HepG2 (cell line): ENCODE data around the gene COA7. TPM values are rescaled to one million over a fixed set of nuclear protein-coding genes. Genes with fewer than 3 reads are reported as not detected.

Experiments
- ATAC-seq: fragments of 200-7000 bp; cut with Tn5 transposase; 3 replicates; pipeline ENCODE4 v1.9.1; 2020; ENCODE audit warnings: mild to moderate bottlenecking, moderate library complexity
- BruUV-seq: library from RNA; stranded (reverse); fragments of 400-500 nt; replicated peaks from 2 replicates; lab custom pipeline; 2021; lab: Mats Ljungman, UMichigan
- CTCF ChIA-PET: fragments of 300-600 bp; formaldehyde crosslinking; extraction: SDS; loops from one replicate; lab custom pipeline; 2021; ENCODE audit warnings: low total read pairs, inconsistent platforms, low intra/inter-chr PET ratio; lab: Yijun Ruan, JAX
- POLR2A ChIA-PET: fragments of 350-600 bp; sonication (Branson Sonifier 250); formaldehyde crosslinking; loops from one replicate; lab custom pipeline; 2020; ENCODE audit warnings: antibody characterized with exemption, inconsistent platforms; lab: Yijun Ruan, JAX
- DNase-seq: peaks from one replicate; pipeline ENCODE4 v3.0.0-alpha.2; 2015; ENCODE audit warnings: low spot score
- FAIRE-seq: peaks from 3 replicates; lab custom pipeline; 2011; peaks lifted over from hg19 to GRCh38; lab: Jason Lieb, UNC
- H2AFZ ChIP-seq: one replicate; pipeline ENCODE4 v1.6.1; 2011; ENCODE audit warnings: low read length, inconsistent platforms
- H3K27ac ChIP-seq: fragments of 300-600 bp; 3 replicates; pipeline ENCODE4 v1.8.0; 2011; ENCODE audit warnings: mixed run types, mild to moderate bottlenecking, mixed read lengths, low read length, inconsistent platforms; ENCODE audit not compliant: insufficient read depth; ENCODE audit errors: extremely low read length
- H3K27me3 ChIP-seq, 2 experiments: fragments of 200-600 bp in 1 of 2; 2 replicates in 1 of 2; 3 replicates in 1 of 2; pipeline versions ENCODE4 v1.6.0 to v1.8.0; 2011; ENCODE audit warnings: low read length in 2 of 2, mild to moderate bottlenecking in 2 of 2, moderate library complexity in 2 of 2, inconsistent platforms in 1 of 2; ENCODE audit not compliant: insufficient read depth in 2 of 2, control insufficient read depth in 1 of 2
- H3K36me3 ChIP-seq, 2 experiments: fragments of 200-600 bp in 1 of 2; replicated peaks in 1 of 2; 2 replicates in 1 of 2; 3 replicates in 1 of 2; pipeline versions ENCODE4 v1.5.1 to v1.8.0; 2011; ENCODE audit warnings: low read length in 2 of 2, inconsistent platforms in 1 of 2; ENCODE audit not compliant: insufficient read depth in 2 of 2, control insufficient read depth in 1 of 2
- H3K4me1 ChIP-seq: 2 replicates; pipeline ENCODE4 v1.5.1; 2012; ENCODE audit warnings: low read length, inconsistent platforms; ENCODE audit not compliant: insufficient read depth
- H3K4me2 ChIP-seq: 2 replicates; pipeline ENCODE4 v1.6.0; 2011; ENCODE audit warnings: low read depth, low read length, inconsistent platforms
- H3K4me3 ChIP-seq, 3 experiments: fragments of 200-600 bp in 1 of 3; sonication (generic), shearing (Covaris generic) in 1 of 3; replicated peaks in 1 of 3; 2 replicates each; pipeline ENCODE4 v1.5.1; 2011 to 2016; ENCODE audit warnings: low read length in 3 of 3, inconsistent platforms in 2 of 3, low read depth in 2 of 3, mild to moderate bottlenecking in 2 of 3, control low read depth in 1 of 3, mixed read lengths in 1 of 3; ENCODE audit not compliant: insufficient read depth in 1 of 3
- H3K79me2 ChIP-seq: one replicate; pipeline ENCODE4 v1.6.1; 2011; ENCODE audit warnings: low read length, inconsistent platforms; ENCODE audit not compliant: insufficient read depth
- H3K9ac ChIP-seq: 2 replicates; pipeline ENCODE4 v1.6.0; 2011; ENCODE audit warnings: mild to moderate bottlenecking, low read depth, low read length, inconsistent platforms; ENCODE audit not compliant: insufficient read depth
- H3K9me3 ChIP-seq: 2 replicates; pipeline ENCODE4 v1.5.1; 2012; ENCODE audit warnings: mild to moderate bottlenecking, low read length
- H4K20me1 ChIP-seq: 2 replicates; pipeline ENCODE4 v1.6.0; 2011; ENCODE audit warnings: inconsistent platforms, mild to moderate bottlenecking, low read length, moderate library complexity; ENCODE audit not compliant: insufficient read depth
- ASH2L ChIP-seq: fragments of 300-600, 200-600 bp; sonication (generic); IDR thresholded peaks from 2 replicates; pipeline ENCODE4 v1.7.0; 2017; ENCODE audit warnings: low read depth, mild to moderate bottlenecking, moderate library complexity, mixed read lengths, low read length; ENCODE audit not compliant: insufficient read length
- CEBPB ChIP-seq: IDR thresholded peaks from 2 replicates; pipeline ENCODE4 v1.6.1; 2011; ENCODE audit warnings: low read depth, low read length, improper control_type of control experiment, borderline replicate concordance
- CERS6 ChIP-seq: sonication (generic); formaldehyde crosslinking; IDR thresholded peaks from 2 replicates; pipeline ENCODE4 v1.5.0; 2020; ENCODE audit warnings: missing genetic modification reagents
- KDM4B ChIP-seq: sonication (generic); formaldehyde crosslinking; IDR thresholded peaks from 2 replicates; pipeline ENCODE4 v1.4.0; 2020; ENCODE audit warnings: missing genetic modification reagents
- NAIF1 ChIP-seq: sonication (generic); formaldehyde crosslinking; IDR thresholded peaks from 2 replicates; pipeline ENCODE4 v1.5.0; 2020; ENCODE audit warnings: mild to moderate bottlenecking, missing genetic modification reagents, borderline replicate concordance
- ZBTB38 ChIP-seq: sonication (generic); formaldehyde crosslinking; IDR thresholded peaks from 2 replicates; pipeline ENCODE4 v1.5.1; 2020; ENCODE audit warnings: mild to moderate bottlenecking, missing genetic modification reagents
- ZNF841 ChIP-seq: sonication (generic); formaldehyde crosslinking; IDR thresholded peaks from 2 replicates; pipeline ENCODE4 v1.8.1; 2023; ENCODE audit warnings: missing genetic modification reagents, borderline replicate concordance
- WGBS: methylation state at CpG from one replicate; pipeline ENCODE4 v1.1.6; 2017; ENCODE audit warnings: low lambda C conversion rate; 5-methylcytosine and 5-hydroxymethylcytosine counted together
- in situ Hi-C: cut with HindIII; loops from 2 replicates; pipeline ENCODE4 v1.10.0; 2017; ENCODE audit warnings: low pct_unique_long_range_greater_than_20kb; ENCODE audit not compliant: extremely low pct_ligation_motif_present
- intact Hi-C: fragments of 100-400 bp; cut with micrococcal nuclease; formaldehyde crosslinking; loops from one replicate; pipeline ENCODE4 v1.10.0; 2022; ENCODE audit not compliant: unreplicated experiment
- polyA plus RNA-seq, 8 experiments: library from polyadenylated mRNA; depleted of rRNA in 3 of 8; stranded (reverse) in 7 of 8; unstranded in 1 of 8; fragments of >200 nt; fragmentation: Illumina TruSeq in 4 of 8; extraction: Trizol in 4 of 8; gene quantifications; 2 replicates each; pipeline versions ENCODE4 v1.2.1 to v1.2.3, GENCODE V29; 2011 to 2016; ENCODE audit warnings: low read depth in 4 of 8, missing spikeins in 1 of 8, mixed read lengths in 1 of 8; ENCODE audit not compliant: insufficient read depth in 1 of 8
- total RNA-seq, 5 experiments: library from RNA; depleted of rRNA; stranded (reverse); fragments of >200 nt; fragmentation: Illumina TruSeq; extraction: Trizol; gene quantifications; 2 replicates each; pipeline ENCODE4 v1.2.3, GENCODE V29; 2016; ENCODE audit warnings: low read depth in 1 of 5
- TF ChIP-seq, protein P1 (sequence below): sonication (generic); formaldehyde crosslinking; IDR thresholded peaks from 2 replicates; pipeline ENCODE4 v1.8.1; 2022; ENCODE audit warnings: mild to moderate bottlenecking, missing genetic modification reagents
- TF ChIP-seq, protein P2 (sequence below): sonication (generic); formaldehyde crosslinking; conservative IDR thresholded peaks from 2 replicates; pipeline ENCODE4 v1.8.0; 2022; ENCODE audit warnings: mild to moderate bottlenecking, moderate library complexity, missing genetic modification reagents

COA7 gene
- total and polyA plus RNA-seq, 2 of the 13 experiments (the other 11 are each of a cell fraction or from before 2014, with no cell fraction given), result 12.3 to 30.4 TPM

- Histone ChIP-seq H2AFZ (no peak overlapping the region), H3K9me3 (no peaks in the 10 kb centered on the region), H3K79me2 (peaks cover 24% of the 10 kb centered on the region), H3K36me3 (0 out of 5 replicates have a peak, but pooled peaks cover 0 to 5% of the 10 kb centered on the region in 2 experiments), H3K27ac (peak overlapping the region; percentile 84), H3K4me2 (peak overlapping the region; percentile 96), H3K4me1 (peaks cover 34% of the 10 kb centered on the region), H3K4me3 (peak overlapping the region; percentile 90 to 99 (median 92)), H3K9ac (peak overlapping the region; percentile 88), H3K27me3 (no peaks in the 10 kb centered on the region; a peak in 2 of 5 replicates), H4K20me1 (no peaks in the 10 kb centered on the region; the same call in 1 of the 2 replicates)
- TF ChIP-seq, protein P1, sequence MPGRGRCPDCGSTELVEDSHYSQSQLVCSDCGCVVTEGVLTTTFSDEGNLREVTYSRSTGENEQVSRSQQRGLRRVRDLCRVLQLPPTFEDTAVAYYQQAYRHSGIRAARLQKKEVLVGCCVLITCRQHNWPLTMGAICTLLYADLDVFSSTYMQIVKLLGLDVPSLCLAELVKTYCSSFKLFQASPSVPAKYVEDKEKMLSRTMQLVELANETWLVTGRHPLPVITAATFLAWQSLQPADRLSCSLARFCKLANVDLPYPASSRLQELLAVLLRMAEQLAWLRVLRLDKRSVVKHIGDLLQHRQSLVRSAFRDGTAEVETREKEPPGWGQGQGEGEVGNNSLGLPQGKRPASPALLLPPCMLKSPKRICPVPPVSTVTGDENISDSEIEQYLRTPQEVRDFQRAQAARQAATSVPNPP (CRISPR knock-in tag), result no peak
- TF ChIP-seq KDM4B (CRISPR knock-in tag), result no peak
- no peak for TF ChIP-seq ZNF841 (CRISPR knock-in tag)
- TF ChIP-seq ASH2L, result peak; percentile 6
- TF ChIP-seq, protein P2, sequence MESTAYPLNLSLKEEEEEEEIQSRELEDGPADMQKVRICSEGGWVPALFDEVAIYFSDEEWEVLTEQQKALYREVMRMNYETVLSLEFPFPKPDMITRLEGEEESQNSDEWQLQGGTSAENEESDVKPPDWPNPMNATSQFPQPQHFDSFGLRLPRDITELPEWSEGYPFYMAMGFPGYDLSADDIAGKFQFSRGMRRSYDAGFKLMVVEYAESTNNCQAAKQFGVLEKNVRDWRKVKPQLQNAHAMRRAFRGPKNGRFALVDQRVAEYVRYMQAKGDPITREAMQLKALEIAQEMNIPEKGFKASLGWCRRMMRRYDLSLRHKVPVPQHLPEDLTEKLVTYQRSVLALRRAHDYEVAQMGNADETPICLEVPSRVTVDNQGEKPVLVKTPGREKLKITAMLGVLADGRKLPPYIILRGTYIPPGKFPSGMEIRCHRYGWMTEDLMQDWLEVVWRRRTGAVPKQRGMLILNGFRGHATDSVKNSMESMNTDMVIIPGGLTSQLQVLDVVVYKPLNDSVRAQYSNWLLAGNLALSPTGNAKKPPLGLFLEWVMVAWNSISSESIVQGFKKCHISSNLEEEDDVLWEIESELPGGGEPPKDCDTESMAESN (CRISPR knock-in tag), result no peak
- TF ChIP-seq NAIF1, result no peak
- no peak for TF ChIP-seq ZBTB38 (CRISPR knock-in tag)
- TF ChIP-seq CEBPB, result peak; percentile 16; the same call in 1 of the 2 replicates
- no peak for TF ChIP-seq CERS6
- BruUV-seq, result TSS peak; percentile 59
- ATAC-seq, result peak; percentile 50
- ChIA-PET CTCF (no interaction called here), POLR2A (interaction anchor here (1.3 to 1.8 kb wide), 3 partner anchors 24 to 418 kb away, joined by 3 to 4 read pairs (median 3); partner anchors contain the start of gene ECHDC2)
- peak; percentile 55 for FAIRE-seq
- under 1% methylated on average over 14 of the region's 14 CpGs for WGBS
- in situ Hi-C loops (no loop called here), intact Hi-C loops (loop anchor here (2.0 kb wide), 1 partner anchor 26 kb away; no protein-coding TSS in a partner anchor)
- no peak for DNase-seq
Observed at GRCh38 chr1:52727114-52727586, 29.0 kb upstream of the COA7 start.
